Breast epithelium (tissue), 4 donors: ENCODE measurements around the gene TPRA1. TPM values are rescaled to one million over a fixed set of nuclear protein-coding genes. Genes with fewer than 3 reads are reported as not detected.
"Not testable (repeated sequence)": the region's sequence is repeated elsewhere in the genome, so short reads cannot be mapped to it uniquely, and the experiment has no call there.

Source experiments
- DNase-seq, 2 donors: peaks; one replicate each; pipeline ENCODE4 v3.0.0-alpha.2; 2019; ENCODE audit warnings: low spot score in 2 of 2
- H3K27ac ChIP-seq, 2 donors: fragments of 200-600 bp; sonication (generic) in 1 of 2; one replicate each; pipeline ENCODE4 v1.5.1; 2016 to 2019; ENCODE audit warnings: mild to moderate bottlenecking in 1 of 2
- H3K27me3 ChIP-seq, 2 donors: fragments of 200-600 bp; sonication (generic) in 1 of 2; one replicate each; pipeline versions ENCODE4 v1.5.1 to v1.6.0; 2017 to 2019; ENCODE audit warnings: control low read depth in 1 of 2, mild to moderate bottlenecking in 1 of 2
- H3K36me3 ChIP-seq: fragments of 200-600 bp; one replicate; pipeline ENCODE4 v1.5.1; 2019
- H3K4me1 ChIP-seq, 2 donors: fragments of 200-600 bp; sonication (generic); one replicate each; pipeline ENCODE4 v1.5.1; 2016 to 2019; ENCODE audit warnings: control low read depth in 1 of 2
- H3K4me3 ChIP-seq, 3 donors: fragments of 200-600 bp; sonication (generic); 1 replicate in 2 of 3; 2 replicates in 1 of 3; pipeline ENCODE4 v1.5.1; 2016 to 2019; ENCODE audit warnings: mild to moderate bottlenecking in 3 of 3, moderate library complexity in 2 of 3
- H3K9me3 ChIP-seq, 2 donors: fragments of 200-600 bp; sonication (generic) in 1 of 2; one replicate each; pipeline ENCODE4 v1.5.1; 2016 to 2019; ENCODE audit warnings: control low read depth in 1 of 2
- CTCF ChIP-seq, 3 donors: fragments of 450-650 bp; IDR thresholded peaks; one replicate each; pipeline ENCODE4 v1.5.1; 2016 to 2017; ENCODE audit warnings: antibody characterized with exemption in 3 of 3, mild to moderate bottlenecking in 3 of 3, moderate library complexity in 3 of 3
- POLR2A ChIP-seq: fragments of 450-650 bp; IDR thresholded peaks from one replicate; pipeline ENCODE4 v1.6.1; 2016; ENCODE audit warnings: antibody characterized with exemption, mild to moderate bottlenecking, moderate library complexity
- POLR2AphosphoS5 ChIP-seq, 3 donors: sonication (generic); formaldehyde crosslinking; IDR thresholded peaks; one replicate each; pipeline ENCODE4 v1.6.1; 2017; ENCODE audit warnings: antibody characterized with exemption in 3 of 3
- intact Hi-C: fragments of 100-400 bp; cut with DNase I; formaldehyde crosslinking; loops from one replicate; pipeline ENCODE4 v1.15.1; 2023; ENCODE audit warnings: low total_unique reads
- total RNA-seq, 3 donors: library from RNA; depleted of rRNA; stranded (reverse); fragments of >200 nt; gene quantifications; one replicate each; pipeline ENCODE4 v1.1.0, GENCODE V29; 2016

Gene TPRA1
- total RNA-seq, 3 donors from 2014 or later, result 32.1 to 49.0 (median 39.8) TPM

- no peaks in the 10 kb centered on the region for H3K27me3 ChIP-seq
- no peaks in the 10 kb centered on the region for H3K4me1 ChIP-seq
- TF ChIP-seq POLR2AphosphoS5 (IDR thresholded peaks at IDR 0.05), result no peak
- TF ChIP-seq CTCF (IDR thresholded peaks at IDR 0.05), result no peak
- no peak for TF ChIP-seq POLR2A
- H3K9me3 ChIP-seq, result no peaks in the 10 kb centered on the region
- intact Hi-C loops, result no loop called here
- no peak for DNase-seq
- no peak overlapping the region for H3K27ac ChIP-seq
- H3K36me3 ChIP-seq, result no peaks in the 10 kb centered on the region
- no peak overlapping the region for H3K4me3 ChIP-seq
Measured at GRCh38 chr3:127608362-127608718, 17.8 kb upstream of the TPRA1 start.

DNA sequence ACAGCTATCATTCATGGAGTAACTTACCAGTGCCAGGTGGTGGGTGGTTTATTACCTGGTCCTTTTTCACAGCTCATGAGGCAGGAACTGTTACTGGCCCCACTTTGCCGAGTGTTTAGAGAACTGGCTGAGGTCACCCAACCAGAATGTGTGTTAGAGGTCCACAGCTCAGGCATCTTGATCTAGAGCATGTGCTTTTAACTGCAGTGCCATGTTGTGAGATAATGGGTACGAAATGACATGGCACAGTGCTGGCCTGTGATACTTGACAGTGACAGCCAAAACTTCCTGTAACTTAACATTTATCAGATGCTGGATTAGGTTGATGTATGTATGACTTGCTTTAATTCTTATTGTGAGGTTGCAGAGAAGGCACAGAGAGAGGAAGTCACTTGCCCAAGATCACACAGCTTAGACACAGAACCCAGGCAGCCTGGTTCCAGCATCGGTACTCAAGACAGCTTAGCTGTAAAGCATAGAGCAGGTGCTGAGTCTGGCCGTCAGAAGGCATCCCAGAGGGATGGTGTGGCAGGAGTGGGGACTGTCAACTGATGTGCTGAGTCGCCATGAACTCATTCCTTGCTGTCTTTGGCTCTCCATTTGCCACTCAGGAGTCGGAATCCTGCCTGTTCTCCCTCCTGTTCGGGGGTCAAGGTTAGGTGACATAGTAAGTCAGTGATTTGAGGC lies 17.3 kb upstream of the TPRA1 start:
- DNase-seq, result no peak
- intact Hi-C loops, result no loop called here
- H3K36me3 ChIP-seq, result no peaks in the 10 kb centered on the region

GRCh38 chr3:127606981-127607595 lies 16.6 kb upstream of the TPRA1 start:
- Histone ChIP-seq H3K4me3 (no peak overlapping the region), H3K27me3 (no peaks in the 10 kb centered on the region), H3K36me3 (no peaks in the 10 kb centered on the region), H3K27ac (no peak overlapping the region), H3K4me1 (no peaks in the 10 kb centered on the region), H3K9me3 (no peaks in the 10 kb centered on the region)
- intact Hi-C loops, result no loop called here
- no peak for TF ChIP-seq POLR2A
- TF ChIP-seq CTCF (IDR thresholded peaks at IDR 0.05), result no peak
- TF ChIP-seq POLR2AphosphoS5 (IDR thresholded peaks at IDR 0.05), result no peak
- DNase-seq, result no peak

More for the DNA sequence above, 17.3 kb upstream of the TPRA1 start:
- Histone ChIP-seq H3K4me1 (no peaks in the 10 kb centered on the region), H3K27me3 (no peaks in the 10 kb centered on the region), H3K9me3 (no peaks in the 10 kb centered on the region), H3K4me3 (no peak overlapping the region), H3K27ac (no peak overlapping the region)
- TF ChIP-seq POLR2A (no peak), CTCF (IDR thresholded peaks at IDR 0.05) (no peak), POLR2AphosphoS5 (IDR thresholded peaks at IDR 0.05) (no peak)

- Histone ChIP-seq H3K27ac (no peak overlapping the region), H3K9me3 (no peaks in the 10 kb centered on the region), H3K36me3 (no peaks in the 10 kb centered on the region), H3K4me3 (no peak overlapping the region), H3K4me1 (no peaks in the 10 kb centered on the region), H3K27me3 (no peaks in the 10 kb centered on the region)
- intact Hi-C loops, result no loop called here
- DNase-seq, result no peak
- TF ChIP-seq POLR2A, result no peak
- TF ChIP-seq CTCF (IDR thresholded peaks at IDR 0.05), result no peak
- TF ChIP-seq POLR2AphosphoS5 (IDR thresholded peaks at IDR 0.05), result no peak
Measured at GRCh38 chr3:127606086-127606805, 15.7 kb upstream of the TPRA1 start.

DNA sequence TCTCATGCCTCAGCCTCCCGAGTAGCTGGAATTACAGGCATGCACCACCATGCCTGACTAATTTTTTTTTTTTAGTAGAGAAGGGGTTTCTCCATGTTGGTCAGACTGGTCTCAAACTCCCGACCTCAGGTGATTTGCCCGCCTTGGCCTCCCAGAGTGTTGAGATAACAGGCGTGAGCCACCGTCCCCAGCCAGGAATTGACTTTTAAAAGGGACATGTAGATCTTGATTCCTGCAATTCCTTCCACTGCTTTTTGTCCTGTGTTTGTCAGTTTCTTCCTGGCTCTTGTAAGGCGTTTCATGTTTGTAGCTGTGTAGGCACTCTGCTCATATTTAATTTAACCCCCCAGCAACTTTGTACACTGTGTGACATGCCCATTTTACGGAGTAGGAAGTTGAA lies 15.0 kb upstream of the TPRA1 start:
- H3K4me3 ChIP-seq, H3K27ac ChIP-seq, DNase-seq, intact Hi-C loops, H3K4me1 ChIP-seq, H3K9me3 ChIP-seq, H3K27me3 ChIP-seq, H3K36me3 ChIP-seq: not testable (repeated sequence)
